Measurements from ENCODE around the gene GAREM2. TPM values are rescaled to one million over a fixed set of nuclear protein-coding genes. Genes with fewer than 3 reads are reported as not detected.

GAREM2 gene
- total and polyA plus RNA-seq, 9 of the 15 experiments (the other 6 are each of a cell fraction or from before 2014, with no cell fraction given) = 1.7 to 12.4 (median 2.5) TPM

DNA sequence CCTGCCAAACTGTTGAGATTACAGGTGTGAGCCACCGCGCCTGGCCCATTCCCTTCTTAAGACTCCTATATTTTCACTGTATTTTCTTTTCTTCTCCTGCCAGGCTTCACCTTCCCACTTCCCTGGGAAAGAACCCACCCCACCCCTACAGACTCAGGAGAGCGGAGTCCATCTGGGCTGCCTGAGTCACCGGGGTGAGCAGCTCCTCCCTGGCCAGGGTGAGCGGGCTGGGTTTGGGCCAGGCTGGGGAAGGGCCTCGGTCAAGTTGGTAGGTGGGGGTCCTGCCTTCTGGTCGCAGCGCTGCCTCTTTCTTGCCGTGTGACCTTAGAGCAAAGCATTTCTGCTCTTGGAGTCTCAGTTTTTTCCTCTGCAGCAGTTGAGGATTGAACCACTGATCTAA, 2.1 kb upstream of the GAREM2 start:
- TF ChIP-seq CREBBP (IDR thresholded peaks at IDR 0.05; ENCODE audit: low read depth, low read length) (no peak), HNRNPLL (IDR thresholded peaks at IDR 0.05; ENCODE audit: low read depth, low read length, poor library complexity, severe bottlenecking) (no peak), ZNF75A (CRISPR knock-in tag; IDR thresholded peaks at IDR 0.05) (no peak), BRCA1 (IDR thresholded peaks at IDR 0.05) (no peak), BRCA1 (CRISPR knock-in tag; IDR thresholded peaks at IDR 0.05) (no peak), HOXB6 (CRISPR knock-in tag; IDR thresholded peaks at IDR 0.05; ENCODE audit: borderline replicate concordance) (no peak), ZC3H11A (IDR thresholded peaks at IDR 0.05; ENCODE audit: low read depth, low read length) (no peak), TCFL5 (CRISPR knock-in tag; conservative IDR thresholded peaks at IDR 0.05) (no peak), MTA2 (IDR thresholded peaks at IDR 0.05; ENCODE audit: low read depth) (no peak), XRCC5 (IDR thresholded peaks at IDR 0.05; ENCODE audit: low read depth, low read length) (no peak), ZNF699 (CRISPR knock-in tag; IDR thresholded peaks at IDR 0.05; ENCODE audit: insufficient replicate concordance) (no peak), NCOA2 (IDR thresholded peaks at IDR 0.05; ENCODE audit: partially characterized antibody in 2 of 2) (no peak)
- TF ChIP-seq, protein P1, sequence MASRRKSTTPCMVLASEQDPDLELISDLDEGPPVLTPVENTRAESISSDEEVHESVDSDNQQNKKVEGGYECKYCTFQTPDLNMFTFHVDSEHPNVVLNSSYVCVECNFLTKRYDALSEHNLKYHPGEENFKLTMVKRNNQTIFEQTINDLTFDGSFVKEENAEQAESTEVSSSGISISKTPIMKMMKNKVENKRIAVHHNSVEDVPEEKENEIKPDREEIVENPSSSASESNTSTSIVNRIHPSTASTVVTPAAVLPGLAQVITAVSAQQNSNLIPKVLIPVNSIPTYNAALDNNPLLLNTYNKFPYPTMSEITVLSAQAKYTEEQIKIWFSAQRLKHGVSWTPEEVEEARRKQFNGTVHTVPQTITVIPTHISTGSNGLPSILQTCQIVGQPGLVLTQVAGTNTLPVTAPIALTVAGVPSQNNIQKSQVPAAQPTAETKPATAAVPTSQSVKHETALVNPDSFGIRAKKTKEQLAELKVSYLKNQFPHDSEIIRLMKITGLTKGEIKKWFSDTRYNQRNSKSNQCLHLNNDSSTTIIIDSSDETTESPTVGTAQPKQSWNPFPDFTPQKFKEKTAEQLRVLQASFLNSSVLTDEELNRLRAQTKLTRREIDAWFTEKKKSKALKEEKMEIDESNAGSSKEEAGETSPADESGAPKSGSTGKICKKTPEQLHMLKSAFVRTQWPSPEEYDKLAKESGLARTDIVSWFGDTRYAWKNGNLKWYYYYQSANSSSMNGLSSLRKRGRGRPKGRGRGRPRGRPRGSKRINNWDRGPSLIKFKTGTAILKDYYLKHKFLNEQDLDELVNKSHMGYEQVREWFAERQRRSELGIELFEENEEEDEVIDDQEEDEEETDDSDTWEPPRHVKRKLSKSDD (conservative IDR thresholded peaks at IDR 0.05; ENCODE audit: low read length) = no peak
- TF ChIP-seq, protein P2, sequence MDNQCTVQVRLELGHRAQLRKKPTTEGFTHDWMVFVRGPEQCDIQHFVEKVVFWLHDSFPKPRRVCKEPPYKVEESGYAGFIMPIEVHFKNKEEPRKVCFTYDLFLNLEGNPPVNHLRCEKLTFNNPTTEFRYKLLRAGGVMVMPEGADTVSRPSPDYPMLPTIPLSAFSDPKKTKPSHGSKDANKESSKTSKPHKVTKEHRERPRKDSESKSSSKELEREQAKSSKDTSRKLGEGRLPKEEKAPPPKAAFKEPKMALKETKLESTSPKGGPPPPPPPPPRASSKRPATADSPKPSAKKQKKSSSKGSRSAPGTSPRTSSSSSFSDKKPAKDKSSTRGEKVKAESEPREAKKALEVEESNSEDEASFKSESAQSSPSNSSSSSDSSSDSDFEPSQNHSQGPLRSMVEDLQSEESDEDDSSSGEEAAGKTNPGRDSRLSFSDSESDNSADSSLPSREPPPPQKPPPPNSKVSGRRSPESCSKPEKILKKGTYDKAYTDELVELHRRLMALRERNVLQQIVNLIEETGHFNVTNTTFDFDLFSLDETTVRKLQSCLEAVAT (IDR thresholded peaks at IDR 0.05) = no peak
- TF ChIP-seq, protein P3, sequence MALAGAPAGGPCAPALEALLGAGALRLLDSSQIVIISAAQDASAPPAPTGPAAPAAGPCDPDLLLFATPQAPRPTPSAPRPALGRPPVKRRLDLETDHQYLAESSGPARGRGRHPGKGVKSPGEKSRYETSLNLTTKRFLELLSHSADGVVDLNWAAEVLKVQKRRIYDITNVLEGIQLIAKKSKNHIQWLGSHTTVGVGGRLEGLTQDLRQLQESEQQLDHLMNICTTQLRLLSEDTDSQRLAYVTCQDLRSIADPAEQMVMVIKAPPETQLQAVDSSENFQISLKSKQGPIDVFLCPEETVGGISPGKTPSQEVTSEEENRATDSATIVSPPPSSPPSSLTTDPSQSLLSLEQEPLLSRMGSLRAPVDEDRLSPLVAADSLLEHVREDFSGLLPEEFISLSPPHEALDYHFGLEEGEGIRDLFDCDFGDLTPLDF (CRISPR knock-in tag; IDR thresholded peaks at IDR 0.05) = no peak
- Histone ChIP-seq H3K36me3 (ENCODE audit: control insufficient read depth, insufficient read depth, low read length) (no peaks in the 10 kb centered on the region), H3K9ac (ENCODE audit: insufficient read depth in 1 of 2, low read depth in 2 of 2, low read length in 2 of 2) (no peak overlapping the region), H3K9me1 (ENCODE audit: control insufficient read depth, insufficient read depth, low read length) (no peaks in the 10 kb centered on the region), H3K4me1 (replicated peaks in 1 of 2; ENCODE audit: control insufficient read depth in 2 of 2, insufficient read depth in 2 of 2, low read length in 2 of 2) (peaks cover 0 to 40% of the 10 kb centered on the region in 2 experiments; a peak in 2 of 5 replicates), H2AFZ (ENCODE audit: low read depth, low read length) (no peak overlapping the region), H3K27me3 (ENCODE audit: control insufficient read depth in 2 of 2, insufficient read depth in 2 of 2, low read length in 2 of 2) (no peaks in the 10 kb centered on the region), H3K4me2 (ENCODE audit: insufficient read depth, low read length) (no peak overlapping the region), H3K9me3 (replicated peaks; ENCODE audit: control insufficient read depth, insufficient read depth, low read depth, low read length) (no peaks in the 10 kb centered on the region), H3K79me2 (ENCODE audit: control insufficient read depth, insufficient read depth, low read length) (no peaks in the 10 kb centered on the region), H3K27ac (ENCODE audit: extremely low read depth, low read depth, low read length) (no peak overlapping the region), H4K20me1 (replicated peaks; ENCODE audit: control insufficient read depth, insufficient read depth, low read length) (no peaks in the 10 kb centered on the region), H3K4me3 (no peak overlapping the region)
- ATAC-seq = no peak
- no peak for FAIRE-seq
- ChIA-PET POLR2A (interaction anchor here (1.2 kb wide), 1 partner anchor 14 kb away, joined by 3 read pairs; no protein-coding TSS in a partner anchor), CTCF (ENCODE audit: low intra/inter-chr PET ratio) (no interaction called here)
- no TSS peak for BruUV-seq (replicated peaks)
- in situ Hi-C loops (cut with MboI) = no loop called here
- intact Hi-C loops (cut with micrococcal nuclease) = loop anchor here (1.0 to 5.0 kb wide), 2 partner anchors 160 to 297 kb away; no protein-coding TSS in a partner anchor
- DNase-seq (ENCODE audit: extremely low read depth in 1 of 4, low spot score in 3 of 4) = no peak
- 77% methylated on average over 6 of the region's 9 CpGs for WGBS (ENCODE audit: insufficient coverage, low coverage, missing lambda C conversion rate)
